DND-41 (cell line): ENCODE data around the gene SLC16A12.

ENCODE experiments used
- CTCF ChIP-seq: IDR thresholded peaks from 2 replicates; pipeline ENCODE4 v1.5.1; 2012; ENCODE audit warnings: borderline replicate concordance, low read length, moderate library complexity, mild to moderate bottlenecking; ENCODE audit not compliant: poor library complexity, severe bottlenecking; ENCODE audit errors: extremely low read depth
- EZH2 ChIP-seq: IDR thresholded peaks from 3 replicates; pipeline ENCODE4 v1.6.1; 2012; ENCODE audit warnings: borderline replicate concordance, low read depth, mild to moderate bottlenecking, moderate library complexity, low read length, inconsistent platforms; ENCODE audit not compliant: severe bottlenecking

GRCh38 chr10:89478739-89479654 lies 56.4 kb downstream of the SLC16A12 start:
- TF ChIP-seq CTCF (no peak), EZH2 (no peak)
